Endothelial cell of umbilical vein (primary cell): ENCODE results near the gene BCL11B. TPM values are rescaled to one million over a fixed set of nuclear protein-coding genes. Genes with fewer than 3 reads are reported as not detected.

ENCODE experiments used
- BruUV-seq: library from RNA; stranded (reverse); fragments of 400-500 nt; replicated peaks from 2 replicates; lab custom pipeline; 2021; lab: Mats Ljungman, UMichigan
- CTCF ChIA-PET: fragments of 300-600, 350-600 bp; sonication (Branson Sonifier 250); formaldehyde crosslinking; loops from one replicate; lab custom pipeline; 2021; ENCODE audit warnings: antibody characterized with exemption, inconsistent platforms; lab: Charles Lee
- POLR2A ChIA-PET: fragments of 300-600, 350-600 bp; sonication (Branson Sonifier 250); formaldehyde crosslinking; loops from one replicate; lab custom pipeline; 2021; ENCODE audit warnings: antibody characterized with exemption, inconsistent platforms; lab: Charles Lee
- DNase-seq: peaks from one replicate; pipeline ENCODE4 v3.0.0-alpha.2; 2011; ENCODE audit warnings: low read depth, low spot score
- FAIRE-seq: peaks from 2 replicates; lab custom pipeline; 2011; peaks lifted over from hg19 to GRCh38; lab: Jason Lieb, UNC
- H2AFZ ChIP-seq: 2 replicates; pipeline ENCODE4 v1.6.0; 2012; ENCODE audit warnings: low read depth, low read length, control low read depth, inconsistent platforms
- H3K27ac ChIP-seq: 2 replicates; pipeline ENCODE4 v1.5.1; 2011; ENCODE audit warnings: low read depth, mild to moderate bottlenecking, control low read depth, low read length, moderate library complexity; ENCODE audit not compliant: insufficient read depth
- H3K27me3 ChIP-seq, 2 experiments: 2 replicates each; pipeline versions ENCODE4 v1.6.0 to v1.6.1; 2011; ENCODE audit warnings: low read length in 2 of 2, mixed read lengths in 1 of 2; ENCODE audit not compliant: control insufficient read depth in 2 of 2, insufficient read depth in 2 of 2
- H3K36me3 ChIP-seq, 2 experiments: 2 replicates in 1 of 2; 3 replicates in 1 of 2; pipeline ENCODE4 v1.5.1; 2011; ENCODE audit warnings: low read length in 2 of 2, mild to moderate bottlenecking in 1 of 2, moderate library complexity in 1 of 2; ENCODE audit not compliant: control insufficient read depth in 2 of 2, insufficient read depth in 2 of 2; ENCODE audit errors: extremely low read depth in 1 of 2
- H3K4me1 ChIP-seq: 3 replicates; pipeline ENCODE4 v1.5.1; 2011; ENCODE audit warnings: mild to moderate bottlenecking, low read length; ENCODE audit not compliant: control insufficient read depth, insufficient read depth; ENCODE audit errors: extremely low read depth
- H3K4me2 ChIP-seq: 2 replicates; pipeline ENCODE4 v1.6.1; 2011; ENCODE audit warnings: low read length, control low read depth, mixed read lengths; ENCODE audit not compliant: insufficient read depth
- H3K4me3 ChIP-seq, 3 experiments: fragments of 200-600 bp in 1 of 3; sonication (generic), shearing (Covaris generic) in 1 of 3; replicated peaks in 1 of 3; 2 replicates each; pipeline ENCODE4 v1.5.1; 2011 to 2016; ENCODE audit warnings: control low read depth in 3 of 3, low read length in 3 of 3, mild to moderate bottlenecking in 2 of 3, inconsistent platforms in 1 of 3, low read depth in 1 of 3, moderate library complexity in 1 of 3; ENCODE audit not compliant: insufficient read depth in 1 of 3
- H3K79me2 ChIP-seq: 2 replicates; pipeline ENCODE4 v1.6.0; 2012; ENCODE audit warnings: low read length, inconsistent platforms; ENCODE audit not compliant: control insufficient read depth, insufficient read depth
- H3K9ac ChIP-seq: replicated peaks from 2 replicates; pipeline ENCODE3; 2011; ENCODE audit warnings: low read length, control low read depth; ENCODE audit not compliant: insufficient read depth; ENCODE audit errors: extremely low read depth
- H3K9me1 ChIP-seq: replicated peaks from 3 replicates; pipeline ENCODE4 v1.6.0; 2011; ENCODE audit warnings: mild to moderate bottlenecking, low read length; ENCODE audit not compliant: control insufficient read depth, insufficient read depth; ENCODE audit errors: extremely low read depth
- H3K9me3 ChIP-seq: replicated peaks from 2 replicates; pipeline ENCODE4 v1.5.1; 2012; ENCODE audit warnings: low read length, inconsistent platforms; ENCODE audit not compliant: control insufficient read depth, insufficient read depth
- H4K20me1 ChIP-seq: replicated peaks from 2 replicates; pipeline ENCODE3; 2011; ENCODE audit warnings: mild to moderate bottlenecking, low read length; ENCODE audit not compliant: control insufficient read depth, insufficient read depth; ENCODE audit errors: extremely low read depth
- EZH2 ChIP-seq: IDR thresholded peaks from 2 replicates; pipeline ENCODE4 v1.6.1; 2012; ENCODE audit warnings: borderline replicate concordance, low read depth, mild to moderate bottlenecking, moderate library complexity, low read length, inconsistent platforms; ENCODE audit not compliant: severe bottlenecking
- FOS ChIP-seq: IDR thresholded peaks from 2 replicates; pipeline ENCODE4 v1.6.1; 2011; ENCODE audit warnings: mild to moderate bottlenecking, low read length, moderate library complexity, borderline replicate concordance; ENCODE audit not compliant: insufficient read depth
- GATA2 ChIP-seq: IDR thresholded peaks from 2 replicates; pipeline ENCODE4 v1.7.0; 2011; ENCODE audit warnings: low read depth, mild to moderate bottlenecking, moderate library complexity, mixed read lengths, low read length; ENCODE audit not compliant: insufficient read length, insufficient read depth
- JUN ChIP-seq: IDR thresholded peaks from 2 replicates; pipeline ENCODE4 v1.6.1; 2011; ENCODE audit warnings: borderline replicate concordance, low read depth; ENCODE audit not compliant: insufficient read length, insufficient read depth
- MAX ChIP-seq: IDR thresholded peaks from 2 replicates; pipeline ENCODE4 v1.6.1; 2011; ENCODE audit not compliant: insufficient read depth, insufficient read length
- MYC ChIP-seq: IDR thresholded peaks from one replicate; pipeline ENCODE4 v1.6.1; 2011; ENCODE audit warnings: mild to moderate bottlenecking, low read depth, low read length
- POLR2A ChIP-seq: IDR thresholded peaks from 2 replicates; pipeline ENCODE4 v1.6.1; 2012; ENCODE audit warnings: low read depth, mild to moderate bottlenecking, control low read depth, low read length
- POLR2AphosphoS5 ChIP-seq: IDR thresholded peaks from 2 replicates; pipeline ENCODE4 v1.6.1; 2012; ENCODE audit warnings: low read depth, mild to moderate bottlenecking, control low read depth, low read length, moderate library complexity; ENCODE audit not compliant: insufficient read depth
- dilution Hi-C: fragments of 300-500 bp; cut with MboI; formaldehyde crosslinking; loops from one replicate; pipeline ENCODE4 v1.15.0; 2019; ENCODE audit warnings: low sequenced_read_pairs; ENCODE audit not compliant: extremely low pct_ligation_motif_present
- intact Hi-C: fragments of 100-400 bp; cut with micrococcal nuclease; formaldehyde crosslinking; loops from one replicate; pipeline ENCODE4 v1.10.0; 2022
- polyA plus RNA-seq, 4 experiments: library from polyadenylated mRNA; depleted of rRNA in 3 of 4; stranded (reverse) in 3 of 4; unstranded in 1 of 4; fragments of >200 nt; gene quantifications; 2 replicates each; pipeline versions ENCODE4 v1.2.1 to v1.2.3, GENCODE V29; 2011 to 2012; ENCODE audit warnings: missing spikeins in 1 of 4
- total RNA-seq: library from RNA; stranded (reverse); gene quantifications from 2 replicates; pipeline ENCODE4 v1.2.3, GENCODE V29; 2021
- TF ChIP-seq, protein P1 (sequence below), 2 donors: IDR thresholded peaks; 1 replicate in 1 of 2; 2 replicates in 1 of 2; pipeline ENCODE4 v1.5.1; 2011; ENCODE audit warnings: low read length in 2 of 2, mild to moderate bottlenecking in 2 of 2, moderate library complexity in 2 of 2, control low read depth in 1 of 2, inconsistent platforms in 1 of 2, low read depth in 1 of 2; ENCODE audit not compliant: insufficient read depth in 1 of 2; ENCODE audit errors: extremely low read depth in 1 of 2

BCL11B gene
- total and polyA plus RNA-seq, 2 donors (not counting 3 experiments of a cell fraction or from before 2014, with no cell fraction given), result 0.03 to 0.07 TPM

DNA sequence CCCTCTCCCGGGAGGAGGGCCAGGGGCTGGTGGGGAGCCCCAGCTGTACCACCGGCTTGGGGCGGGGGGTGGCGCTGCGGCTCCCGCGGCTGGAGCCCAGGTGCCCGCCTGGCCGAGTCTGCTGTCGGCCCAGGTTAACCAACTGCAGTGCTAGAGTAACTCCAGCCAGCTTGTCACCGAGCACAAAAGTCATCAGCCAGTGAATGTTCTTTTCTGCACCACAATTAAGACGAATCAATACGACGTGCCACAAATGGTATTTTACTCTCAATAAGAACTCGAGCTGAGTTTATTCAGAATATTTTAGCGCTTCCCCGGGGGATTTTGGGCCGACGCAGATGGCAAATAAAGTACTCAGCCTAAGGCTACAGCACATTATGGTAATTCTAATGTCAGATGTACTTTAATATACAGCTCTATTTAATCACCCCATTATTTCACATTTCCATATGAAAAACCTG is 83.2 kb downstream of the BCL11B start:
- intact Hi-C loops, result no loop called here

More for the DNA sequence above, 83.2 kb downstream of the BCL11B start:
- no peaks in the 10 kb centered on the region for H3K36me3 ChIP-seq
- no peak for FAIRE-seq
- CTCF ChIA-PET, result no interaction called here
- POLR2A ChIA-PET, result no interaction called here
- no peaks in the 10 kb centered on the region for H4K20me1 ChIP-seq
- BruUV-seq, result no TSS peak
- no peaks in the 10 kb centered on the region for H3K79me2 ChIP-seq
- H3K9ac ChIP-seq, result no peak overlapping the region
- peaks cover 2% of the 10 kb centered on the region for H3K9me3 ChIP-seq
- H3K4me1 ChIP-seq, result no peaks in the 10 kb centered on the region
- no peak for DNase-seq
- no peak overlapping the region for H3K27ac ChIP-seq
- H2AFZ ChIP-seq, result no peak overlapping the region
- no peak overlapping the region for H3K4me3 ChIP-seq
- TF ChIP-seq GATA2 (no peak), POLR2A (no peak), EZH2 (no peak), JUN (no peak), POLR2AphosphoS5 (no peak), MYC (no peak), MAX (no peak), FOS (no peak)
- TF ChIP-seq, protein P1, sequence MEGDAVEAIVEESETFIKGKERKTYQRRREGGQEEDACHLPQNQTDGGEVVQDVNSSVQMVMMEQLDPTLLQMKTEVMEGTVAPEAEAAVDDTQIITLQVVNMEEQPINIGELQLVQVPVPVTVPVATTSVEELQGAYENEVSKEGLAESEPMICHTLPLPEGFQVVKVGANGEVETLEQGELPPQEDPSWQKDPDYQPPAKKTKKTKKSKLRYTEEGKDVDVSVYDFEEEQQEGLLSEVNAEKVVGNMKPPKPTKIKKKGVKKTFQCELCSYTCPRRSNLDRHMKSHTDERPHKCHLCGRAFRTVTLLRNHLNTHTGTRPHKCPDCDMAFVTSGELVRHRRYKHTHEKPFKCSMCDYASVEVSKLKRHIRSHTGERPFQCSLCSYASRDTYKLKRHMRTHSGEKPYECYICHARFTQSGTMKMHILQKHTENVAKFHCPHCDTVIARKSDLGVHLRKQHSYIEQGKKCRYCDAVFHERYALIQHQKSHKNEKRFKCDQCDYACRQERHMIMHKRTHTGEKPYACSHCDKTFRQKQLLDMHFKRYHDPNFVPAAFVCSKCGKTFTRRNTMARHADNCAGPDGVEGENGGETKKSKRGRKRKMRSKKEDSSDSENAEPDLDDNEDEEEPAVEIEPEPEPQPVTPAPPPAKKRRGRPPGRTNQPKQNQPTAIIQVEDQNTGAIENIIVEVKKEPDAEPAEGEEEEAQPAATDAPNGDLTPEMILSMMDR (IDR thresholded peaks at IDR 0.05; ENCODE audit: extremely low read depth in 1 of 2, insufficient read depth in 1 of 2, low read depth in 1 of 2, low read length in 2 of 2), result no peak
- dilution Hi-C loops, result no loop called here
- no peaks in the 10 kb centered on the region for H3K27me3 ChIP-seq
- H3K9me1 ChIP-seq, result no peaks in the 10 kb centered on the region
- H3K4me2 ChIP-seq, result no peak overlapping the region
